Measurements from ENCODE around the gene INS. TPM values are rescaled to one million over a fixed set of nuclear protein-coding genes. Genes with fewer than 3 reads are reported as not detected.
"Not testable (repeated sequence)": the region's sequence is repeated elsewhere in the genome, so short reads cannot be mapped to it uniquely, and the experiment has no call there.

Gene INS
- polyA plus RNA-seq, 4 donors, result 0.58 to 124 (median 31.0) TPM

DNA sequence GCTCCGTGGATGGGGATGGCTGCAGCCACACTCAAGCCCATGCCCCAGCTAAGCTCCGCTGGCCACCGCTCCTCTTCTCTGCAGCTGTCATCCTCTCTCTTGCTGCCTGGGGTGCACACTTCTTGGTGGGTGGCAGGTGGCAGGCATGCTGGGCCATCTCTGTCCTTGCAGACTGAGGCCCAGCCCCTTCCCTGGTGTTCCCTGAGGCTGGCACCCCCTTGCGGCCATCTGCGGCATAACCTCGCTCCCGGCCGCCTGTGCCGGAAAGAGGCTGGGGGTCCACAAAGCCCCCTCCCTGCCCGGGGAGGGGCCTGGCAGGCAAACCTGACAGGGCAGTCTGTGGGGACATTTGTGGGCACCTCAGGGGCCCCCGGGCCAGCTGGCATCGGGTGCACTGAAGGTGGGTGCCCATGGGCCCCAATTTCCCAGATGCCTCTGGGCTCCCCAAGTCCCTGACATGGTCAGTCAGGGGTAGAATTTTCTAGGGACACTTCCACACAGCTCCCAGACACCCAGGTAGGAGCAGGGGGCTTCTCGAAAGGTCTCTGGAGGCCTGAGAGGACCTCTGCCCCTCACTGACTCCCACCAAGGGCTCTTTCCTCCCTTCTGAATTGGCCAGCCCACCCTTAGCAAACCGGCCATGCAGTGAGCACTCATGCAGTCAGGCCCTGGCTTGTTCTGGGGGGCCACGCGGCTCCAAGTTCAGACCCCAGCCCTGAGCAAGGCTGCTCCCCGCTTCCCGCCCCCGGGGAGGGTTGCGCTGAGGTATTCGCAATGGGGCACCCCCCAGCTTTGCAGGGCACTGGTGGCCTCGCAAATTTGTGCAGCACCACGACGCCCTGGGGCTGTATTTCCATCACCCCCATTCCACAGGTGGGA lies 34.1 kb upstream of the INS start:
- DNase-seq (peak in 1 of 2 donors; percentile 55), FAIRE-seq (no peak)
- no peaks in the 10 kb centered on the region for H3K9me3 ChIP-seq (ENCODE audit: control insufficient read depth in 2 of 2, insufficient read depth in 1 of 2, low read depth in 1 of 2, low read length in 1 of 2)
- no peak overlapping the region for H3K4me3 ChIP-seq (ENCODE audit: low read depth in 1 of 3, low read length in 3 of 3)
- H3K4me1 ChIP-seq (ENCODE audit: control insufficient read depth in 3 of 3, insufficient read depth in 2 of 3, low read depth in 1 of 3, low read length in 2 of 3), result peaks cover 0 to 40% (median 0%) of the 10 kb centered on the region in 3 donors
- WGBS, 3 donors, result 38 to 50% (median 44%) methylated on average over 22 to 24 of the region's 24 CpGs
- peaks cover 0 to 14% (median 6%) of the 10 kb centered on the region in 3 donors for H3K27me3 ChIP-seq (ENCODE audit: control insufficient read depth in 3 of 3, insufficient read depth in 3 of 3, low read length in 3 of 3)
- H3K36me3 ChIP-seq (ENCODE audit: control insufficient read depth in 3 of 3, insufficient read depth in 2 of 3, low read depth in 1 of 3, low read length in 3 of 3), result no peaks in the 10 kb centered on the region
- no peak overlapping the region for H3K27ac ChIP-seq (ENCODE audit: low read depth in 1 of 3, low read length in 2 of 3)

DNA sequence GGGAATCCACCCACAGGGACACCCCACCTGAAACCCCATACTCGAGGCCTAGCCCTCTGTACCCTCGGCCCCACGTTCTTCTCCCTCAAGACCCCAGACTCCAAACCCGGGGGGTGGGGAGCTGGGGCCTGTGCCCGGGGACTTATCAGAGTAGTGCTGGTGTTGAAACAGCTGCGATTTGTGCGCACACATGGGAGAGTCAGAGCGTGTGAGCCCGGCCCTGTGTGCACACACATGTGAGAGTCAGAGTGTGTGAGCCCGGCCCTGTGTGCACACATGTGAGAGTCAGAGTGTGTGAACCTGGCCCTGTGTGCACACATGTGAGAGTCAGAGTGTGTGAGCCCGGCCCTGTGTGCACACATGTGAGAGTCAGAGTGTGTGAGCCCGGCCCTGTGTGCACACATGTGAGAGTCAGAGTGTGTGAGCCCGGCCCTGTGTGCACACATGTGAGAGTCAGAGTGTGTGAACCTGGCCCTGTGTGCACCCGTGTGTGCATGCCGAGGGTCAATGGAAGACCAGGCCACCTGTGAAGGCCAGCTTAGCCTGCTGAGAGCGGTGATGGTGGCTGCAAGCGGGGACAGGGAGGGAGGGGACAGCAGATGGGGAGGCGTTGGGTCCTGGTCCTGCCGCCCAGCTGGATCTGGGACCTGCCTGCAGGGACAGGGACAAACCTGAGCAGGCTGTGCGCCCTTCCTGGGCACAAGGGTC lies 33.0 kb upstream of the INS start:
- not testable (repeated sequence) for H3K36me3 ChIP-seq (ENCODE audit: control insufficient read depth in 3 of 3, insufficient read depth in 2 of 3, low read depth in 1 of 3, low read length in 3 of 3); H3K9me3 ChIP-seq (ENCODE audit: control insufficient read depth in 2 of 2, insufficient read depth in 1 of 2, low read depth in 1 of 2, low read length in 1 of 2); FAIRE-seq; H3K27ac ChIP-seq (ENCODE audit: low read depth in 1 of 3, low read length in 2 of 3); H3K4me3 ChIP-seq (ENCODE audit: low read depth in 1 of 3, low read length in 3 of 3)
- Histone ChIP-seq H3K4me1 (ENCODE audit: control insufficient read depth in 3 of 3, insufficient read depth in 2 of 3, low read depth in 1 of 3, low read length in 2 of 3) (peaks cover 0 to 40% (median 0%) of the 10 kb centered on the region in 3 donors), H3K27me3 (ENCODE audit: control insufficient read depth in 3 of 3, insufficient read depth in 3 of 3, low read length in 3 of 3) (peaks cover 0 to 20% (median 6%) of the 10 kb centered on the region in 3 donors)
- 26 to 64% (median 39%) methylated on average over 14 to 17 of the region's 20 CpGs for WGBS, 3 donors
- DNase-seq, result peak in 1 of 2 donors; percentile 30

DNA sequence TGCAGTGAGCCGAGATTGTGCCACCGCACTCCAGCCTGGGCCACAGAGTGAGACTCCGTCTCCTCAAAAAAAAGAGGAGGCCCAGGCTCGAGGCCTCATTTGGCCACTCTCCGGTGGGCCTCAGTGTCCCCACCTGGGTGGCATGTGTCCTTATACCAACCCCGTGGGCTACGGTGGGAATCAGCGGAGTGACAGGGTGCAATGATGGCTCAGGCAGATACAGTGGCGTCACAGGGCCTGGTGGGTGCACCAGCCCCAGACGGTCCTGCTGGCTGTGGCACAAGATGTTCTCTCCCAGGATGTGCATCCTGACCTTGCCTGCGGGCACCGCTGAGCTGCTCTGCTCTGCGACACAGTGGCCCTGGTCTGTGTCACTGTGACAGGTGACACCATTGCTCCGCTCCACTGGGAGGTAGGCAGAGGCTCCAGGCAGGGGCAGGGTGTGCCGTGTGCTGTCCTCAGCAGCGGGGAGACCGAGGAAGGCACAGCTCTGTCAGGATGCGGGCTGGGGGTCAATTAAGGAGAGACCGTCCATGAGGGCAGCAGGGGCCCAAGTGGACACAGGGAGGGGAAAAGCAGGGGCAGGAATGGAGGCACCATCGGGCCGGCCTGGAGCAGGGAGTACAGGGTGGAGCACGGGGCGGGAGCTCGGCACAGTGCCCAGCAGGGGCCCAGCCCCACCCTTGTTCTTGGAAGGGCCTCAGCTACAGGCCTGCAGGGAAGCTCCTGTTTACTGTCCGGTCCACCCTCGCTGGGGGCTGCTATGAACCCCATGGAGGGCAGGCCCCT lies 32.3 kb upstream of the INS start:
- H3K9me3 ChIP-seq (ENCODE audit: control insufficient read depth in 2 of 2, insufficient read depth in 1 of 2, low read depth in 1 of 2, low read length in 1 of 2), result no peaks in the 10 kb centered on the region
- FAIRE-seq (no peak), DNase-seq (peak; percentile 36 to 73)
- 35 to 72% (median 54%) methylated on average over 23 to 26 of the region's 26 CpGs for WGBS, 3 donors
- H3K4me3 ChIP-seq (ENCODE audit: low read depth in 1 of 3, low read length in 3 of 3), result no peak overlapping the region
- H3K4me1 ChIP-seq (ENCODE audit: control insufficient read depth in 3 of 3, insufficient read depth in 2 of 3, low read depth in 1 of 3, low read length in 2 of 3), result peaks cover 0 to 40% (median 0%) of the 10 kb centered on the region in 3 donors
- no peaks in the 10 kb centered on the region for H3K36me3 ChIP-seq (ENCODE audit: control insufficient read depth in 3 of 3, insufficient read depth in 2 of 3, low read depth in 1 of 3, low read length in 3 of 3)
- H3K27me3 ChIP-seq (ENCODE audit: control insufficient read depth in 3 of 3, insufficient read depth in 3 of 3, low read length in 3 of 3), result peaks cover 0 to 20% (median 8%) of the 10 kb centered on the region in 3 donors
- H3K27ac ChIP-seq (ENCODE audit: low read depth in 1 of 3, low read length in 2 of 3), result no peak overlapping the region

DNA sequence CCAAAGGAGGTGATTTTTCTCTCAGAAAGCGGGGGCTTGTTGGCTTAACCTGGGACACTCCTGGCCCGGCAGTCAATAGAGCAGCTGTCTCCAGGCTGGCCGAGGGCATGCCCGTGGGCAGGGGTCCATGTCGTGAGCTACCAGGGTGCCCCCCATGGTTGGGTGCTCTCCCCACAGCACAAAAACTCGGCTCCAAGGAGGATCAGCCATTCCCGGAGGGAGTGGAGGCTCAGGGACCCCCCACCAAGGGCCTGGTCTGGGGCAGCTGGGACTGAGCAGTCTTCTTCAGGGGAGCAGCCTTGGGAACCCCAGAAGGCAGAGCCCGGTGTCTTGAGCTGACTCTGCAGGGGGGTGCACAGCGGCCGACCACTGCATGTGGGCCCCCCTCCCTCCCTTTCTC lies 31.4 kb upstream of the INS start:
- H3K27ac ChIP-seq (ENCODE audit: low read depth in 1 of 3, low read length in 2 of 3), result no peak overlapping the region
- 70 to 90% (median 72%) methylated on average over 10 of the region's 10 CpGs for WGBS, 3 donors
- peaks cover 0 to 35% (median 0%) of the 10 kb centered on the region in 3 donors for H3K4me1 ChIP-seq (ENCODE audit: control insufficient read depth in 3 of 3, insufficient read depth in 2 of 3, low read depth in 1 of 3, low read length in 2 of 3)
- H3K9me3 ChIP-seq (ENCODE audit: control insufficient read depth in 2 of 2, insufficient read depth in 1 of 2, low read depth in 1 of 2, low read length in 1 of 2), result no peaks in the 10 kb centered on the region
- peaks cover 0 to 20% (median 8%) of the 10 kb centered on the region in 3 donors for H3K27me3 ChIP-seq (ENCODE audit: control insufficient read depth in 3 of 3, insufficient read depth in 3 of 3, low read length in 3 of 3)
- no peak for FAIRE-seq
- H3K4me3 ChIP-seq (ENCODE audit: low read depth in 1 of 3, low read length in 3 of 3), result no peak overlapping the region
- H3K36me3 ChIP-seq (ENCODE audit: control insufficient read depth in 3 of 3, insufficient read depth in 2 of 3, low read depth in 1 of 3, low read length in 3 of 3), result no peaks in the 10 kb centered on the region
- no peak for DNase-seq

DNA sequence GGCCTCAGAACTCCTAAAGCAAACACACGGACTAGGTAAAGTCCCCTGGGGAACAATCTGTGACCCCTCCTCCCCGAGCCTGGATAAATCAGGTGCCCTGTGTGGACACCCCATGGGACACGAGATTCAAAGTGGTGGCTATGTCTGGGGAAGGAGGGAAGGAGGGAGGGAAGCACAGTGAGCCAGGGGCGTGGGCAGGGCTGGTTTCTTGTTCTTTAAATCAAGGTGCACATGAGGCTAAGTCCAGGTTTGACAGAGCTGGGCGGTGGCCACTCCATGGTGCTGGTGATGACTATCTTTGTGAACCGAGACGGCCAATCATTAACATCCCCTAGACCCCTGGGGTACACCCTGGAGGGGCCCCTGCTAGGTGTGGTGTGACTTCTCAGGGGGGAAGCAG lies 30.9 kb upstream of the INS start:
- H3K27ac ChIP-seq (ENCODE audit: low read depth in 1 of 3, low read length in 2 of 3), result no peak overlapping the region
- WGBS, 3 donors, result 8 to 68% (median 32%) methylated on average over 7 of the region's 7 CpGs
- H3K9me3 ChIP-seq (ENCODE audit: control insufficient read depth in 2 of 2, insufficient read depth in 1 of 2, low read depth in 1 of 2, low read length in 1 of 2), result no peaks in the 10 kb centered on the region
- DNase-seq, result peak in 1 of 2 donors; percentile 33
- FAIRE-seq, result no peak
- no peak overlapping the region for H3K4me3 ChIP-seq (ENCODE audit: low read depth in 1 of 3, low read length in 3 of 3)
- peaks cover 0 to 20% (median 8%) of the 10 kb centered on the region in 3 donors for H3K27me3 ChIP-seq (ENCODE audit: control insufficient read depth in 3 of 3, insufficient read depth in 3 of 3, low read length in 3 of 3)
- H3K36me3 ChIP-seq (ENCODE audit: control insufficient read depth in 3 of 3, insufficient read depth in 2 of 3, low read depth in 1 of 3, low read length in 3 of 3), result no peaks in the 10 kb centered on the region
- H3K4me1 ChIP-seq (ENCODE audit: control insufficient read depth in 3 of 3, insufficient read depth in 2 of 3, low read depth in 1 of 3, low read length in 2 of 3), result peaks cover 0 to 33% (median 0%) of the 10 kb centered on the region in 3 donors

DNA sequence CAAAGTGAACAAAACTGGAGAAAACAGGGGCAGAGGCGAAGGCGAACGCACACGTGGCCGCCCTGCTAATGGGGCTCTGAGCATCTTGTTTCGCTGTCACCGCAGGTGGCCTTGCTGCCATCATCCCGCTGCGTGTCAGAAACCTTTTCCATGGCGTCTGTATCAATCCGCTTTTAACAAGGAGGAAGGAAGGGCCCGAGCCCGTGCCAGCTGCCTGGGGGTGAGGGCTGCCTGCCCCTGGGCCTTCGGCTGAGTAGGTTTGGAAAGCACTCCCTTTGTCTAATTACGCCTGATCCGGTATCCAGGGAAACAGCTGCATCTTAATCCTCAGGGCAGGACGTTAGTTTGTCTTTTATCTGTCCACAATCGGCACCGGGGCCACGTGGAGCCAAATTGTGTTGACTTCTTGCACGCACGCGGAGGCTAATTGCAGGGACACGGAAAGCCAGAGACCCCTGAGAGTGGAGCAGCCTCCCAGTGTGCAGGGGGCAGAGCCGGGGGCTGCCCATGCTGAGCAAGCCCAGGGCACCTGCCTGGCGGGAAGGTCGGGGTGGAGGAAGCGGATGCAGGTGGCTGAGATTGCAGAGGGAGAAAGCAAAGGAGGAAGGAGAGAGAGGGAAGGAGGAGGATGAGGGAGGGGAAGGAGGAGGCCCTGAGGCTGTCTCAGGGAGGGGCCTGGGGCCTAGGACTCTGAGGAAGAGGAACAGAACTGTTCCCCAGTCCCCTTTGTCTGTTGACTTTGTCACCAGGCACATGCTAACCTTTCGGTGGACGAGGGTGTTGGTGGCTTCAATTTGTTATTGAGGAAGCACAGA lies 29.9 kb upstream of the INS start:
- Histone ChIP-seq H3K4me1 (ENCODE audit: control insufficient read depth in 3 of 3, insufficient read depth in 2 of 3, low read depth in 1 of 3, low read length in 2 of 3) (peaks cover 0 to 33% (median 0%) of the 10 kb centered on the region in 3 donors), H3K36me3 (ENCODE audit: control insufficient read depth in 3 of 3, insufficient read depth in 2 of 3, low read depth in 1 of 3, low read length in 3 of 3) (no peaks in the 10 kb centered on the region), H3K9me3 (ENCODE audit: control insufficient read depth in 2 of 2, insufficient read depth in 1 of 2, low read depth in 1 of 2, low read length in 1 of 2) (no peaks in the 10 kb centered on the region), H3K27ac (ENCODE audit: low read depth in 1 of 3, low read length in 2 of 3) (no peak overlapping the region), H3K4me3 (ENCODE audit: low read depth in 1 of 3, low read length in 3 of 3) (no peak overlapping the region), H3K27me3 (ENCODE audit: control insufficient read depth in 3 of 3, insufficient read depth in 3 of 3, low read length in 3 of 3) (peaks cover 0 to 22% (median 8%) of the 10 kb centered on the region in 3 donors)
- FAIRE-seq (no peak), DNase-seq (no peak)
- 12 to 38% (median 29%) methylated on average over 30 of the region's 30 CpGs for WGBS, 3 donors

DNA sequence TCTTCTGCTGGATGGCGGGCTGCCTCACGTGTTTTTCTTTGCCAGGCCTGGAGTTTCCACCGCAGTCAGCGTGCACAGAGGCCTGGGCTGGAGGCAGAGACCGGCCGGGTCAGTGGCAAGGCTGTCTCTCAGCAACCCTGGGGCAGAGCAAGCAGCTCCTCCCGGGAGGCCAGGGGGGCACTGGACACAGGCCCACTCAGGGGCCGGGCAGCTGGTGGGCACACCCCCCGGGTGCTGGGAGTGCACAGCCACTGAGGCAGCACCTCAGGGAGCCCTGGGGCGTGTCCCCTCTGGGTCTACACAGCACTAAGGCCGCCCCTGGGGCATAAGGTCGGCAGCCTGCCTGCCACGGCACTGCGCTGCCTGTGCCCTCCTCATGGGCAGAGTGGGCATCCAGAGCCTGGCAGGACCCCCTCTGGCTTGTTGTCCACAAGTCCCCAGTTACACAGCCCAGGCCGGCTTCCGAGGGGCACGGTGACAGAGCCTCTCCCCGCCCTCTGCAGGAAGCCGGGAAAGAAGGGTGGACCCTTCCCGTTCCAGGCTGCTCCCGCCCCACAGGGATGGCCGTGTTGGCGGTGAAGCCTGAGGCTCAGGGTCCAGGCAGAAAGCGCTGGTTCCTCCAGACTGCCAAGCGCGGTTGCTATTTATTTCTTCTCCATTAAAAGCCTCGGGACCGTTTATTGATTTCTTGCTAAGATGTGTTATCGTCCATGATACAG lies 29.1 kb upstream of the INS start:
- no peak for DNase-seq
- WGBS, 3 donors, result 35 to 59% (median 46%) methylated on average over 26 to 29 of the region's 29 CpGs
- H3K4me1 ChIP-seq (ENCODE audit: control insufficient read depth in 3 of 3, insufficient read depth in 2 of 3, low read depth in 1 of 3, low read length in 2 of 3), result peaks cover 0 to 33% (median 0%) of the 10 kb centered on the region in 3 donors
- FAIRE-seq, result no peak
- H3K36me3 ChIP-seq (ENCODE audit: control insufficient read depth in 3 of 3, insufficient read depth in 2 of 3, low read depth in 1 of 3, low read length in 3 of 3), result no peaks in the 10 kb centered on the region
- no peak overlapping the region for H3K4me3 ChIP-seq (ENCODE audit: low read depth in 1 of 3, low read length in 3 of 3)
- H3K27me3 ChIP-seq (ENCODE audit: control insufficient read depth in 3 of 3, insufficient read depth in 3 of 3, low read length in 3 of 3), result peaks cover 0 to 23% (median 11%) of the 10 kb centered on the region in 3 donors
- H3K27ac ChIP-seq (ENCODE audit: low read depth in 1 of 3, low read length in 2 of 3), result no peak overlapping the region
- H3K9me3 ChIP-seq (ENCODE audit: control insufficient read depth in 2 of 2, insufficient read depth in 1 of 2, low read depth in 1 of 2, low read length in 1 of 2), result no peaks in the 10 kb centered on the region

Data from small intestine (tissue), 7 donors.